ENCODE results near the gene SLC22A16.

DNA sequence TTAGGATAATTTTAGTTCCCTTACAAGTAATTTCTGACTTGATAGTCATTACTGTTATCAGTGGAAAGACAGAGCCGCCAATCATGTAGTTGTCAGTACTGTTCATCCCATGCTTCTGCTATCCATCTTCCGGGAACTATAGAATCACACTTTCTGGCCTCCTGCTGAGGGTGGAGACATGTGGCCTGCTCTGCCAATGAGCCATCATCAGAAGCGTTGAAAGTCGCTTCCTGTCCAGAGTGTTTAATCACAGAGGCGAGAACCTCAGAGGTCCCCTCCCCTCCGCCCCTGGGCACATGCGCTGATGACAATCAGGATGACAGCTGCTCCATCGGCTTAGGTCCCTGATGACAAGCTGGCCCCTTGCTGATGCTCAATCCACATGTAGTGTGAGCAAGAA, 64.1 kb downstream of the SLC22A16 start:
- TF ChIP-seq CTCF (IDR thresholded peaks at IDR 0.05) (no peak), POLR2A (IDR thresholded peaks at IDR 0.05) (no peak), POLR2AphosphoS5 (IDR thresholded peaks at IDR 0.05) (no peak)
